UCSD-AML1 (cell line): Measurements from ENCODE around the gene DBN1.

Source experiments
- DNase-seq: peaks from one replicate; lab custom pipeline; 2025; ENCODE audit not compliant: unreplicated experiment; lab: John Stamatoyannopoulos, UW

DBN1 gene

DNA sequence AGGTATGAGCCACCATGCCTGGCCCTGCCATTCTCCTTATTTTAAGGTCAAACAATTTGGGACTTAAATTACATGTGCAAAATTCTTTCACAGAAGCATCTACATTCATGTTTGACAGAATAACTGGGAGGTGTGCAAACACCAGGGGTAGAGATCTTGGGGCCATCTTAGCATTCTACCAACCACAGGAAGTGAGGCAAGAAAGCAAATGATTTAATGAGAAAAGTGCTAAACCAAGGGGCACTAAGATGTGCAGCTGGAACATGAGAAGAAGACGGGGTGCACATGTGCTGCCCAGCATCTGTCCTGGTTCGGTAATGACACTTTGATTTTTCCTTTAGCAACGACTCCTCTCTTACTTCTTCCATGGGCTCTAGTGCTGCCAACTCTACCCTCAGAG, 62.9 kb downstream of the DBN1 start:
- DNase-seq, result no peak

DNA sequence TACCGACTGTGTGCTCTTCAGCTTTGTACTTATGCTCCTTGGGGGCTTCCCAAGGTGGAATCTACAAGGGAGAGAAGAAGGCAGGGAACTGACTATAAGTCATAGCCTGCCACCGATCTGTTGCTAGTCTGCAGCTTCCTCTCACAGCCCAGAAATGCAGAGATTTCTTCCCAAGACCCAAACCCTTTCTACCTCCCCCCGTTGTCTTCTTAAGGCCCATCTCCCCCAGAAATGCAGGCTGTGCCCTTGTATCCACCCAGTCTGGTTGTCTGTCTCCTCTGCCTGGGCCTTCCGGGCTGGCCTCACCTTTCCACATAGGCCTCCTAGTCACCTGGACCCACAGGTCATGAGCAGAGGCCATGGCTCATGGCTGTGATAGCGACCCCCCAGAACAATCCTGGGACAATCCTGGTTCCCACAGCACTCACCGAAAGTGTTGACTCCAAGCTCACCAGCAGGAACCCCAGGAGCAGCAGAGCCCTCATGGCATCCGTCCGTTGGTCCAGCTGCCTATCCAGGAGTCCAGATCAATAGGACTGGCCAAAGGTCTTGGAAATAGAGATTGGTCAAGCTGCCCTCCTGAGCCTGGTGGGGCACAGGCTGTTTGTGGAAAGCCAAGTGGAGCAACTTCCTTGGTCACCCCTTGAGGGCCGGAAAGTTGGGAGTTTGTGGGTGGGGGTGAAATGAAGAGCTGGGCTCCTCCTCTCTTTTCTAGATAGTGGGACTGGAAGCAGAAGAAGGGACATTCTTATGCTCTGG, 64.2 kb downstream of the DBN1 start, which contains the start of gene F12:
Gene F12 (minus strand): TSS at position 522 of the 759 bp plus-strand sequence. CDS start 37 bp downstream, at position 485.
- DNase-seq, result no peak
